ENCODE measurements around the gene ZCCHC17. TPM values are rescaled to one million over a fixed set of nuclear protein-coding genes. Genes with fewer than 3 reads are reported as not detected.

The ZCCHC17 gene
- total RNA-seq, 1 experiment from 2014 or later, result 24.1 TPM

DNA sequence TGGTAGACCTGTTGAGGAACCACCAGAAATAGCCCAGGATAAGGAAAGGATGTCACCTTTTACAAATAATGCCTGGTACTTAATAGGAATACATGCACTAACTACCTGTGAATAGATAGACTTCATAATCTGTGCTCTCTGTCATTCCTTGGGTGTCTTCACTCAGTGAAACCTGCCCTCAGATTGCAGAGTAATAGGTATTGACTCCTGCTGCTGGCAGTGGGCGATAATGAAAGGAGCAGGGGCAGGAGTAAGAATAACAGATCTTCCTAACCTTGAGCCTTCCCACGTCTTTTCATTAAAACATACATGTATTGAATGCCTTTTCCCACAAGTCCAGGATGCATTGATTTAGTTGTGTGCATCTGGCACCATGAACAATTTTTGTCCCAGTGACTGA lies 59.6 kb downstream of the ZCCHC17 start:
- H3K4me3 Mint-ChIP-seq (ENCODE audit: unreplicated experiment), result no peak overlapping the region
- Histone ChIP-seq H3K4me1 (no peaks in the 10 kb centered on the region), H3K27me3 (replicated peaks; ENCODE audit: control insufficient read depth, insufficient read depth, low read length) (no peaks in the 10 kb centered on the region), H3K4me3 (ENCODE audit: low read depth, low read length) (no peak overlapping the region), H3K36me3 (ENCODE audit: control insufficient read depth, insufficient read depth, low read length) (no peaks in the 10 kb centered on the region), H3K9me3 (no peaks in the 10 kb centered on the region)
- DNase-seq, result no peak
- ChIA-PET CTCF (no interaction called here), POLR2A (no interaction called here)
- intact Hi-C loops (cut with micrococcal nuclease; ENCODE audit: unreplicated experiment), result no loop called here
- peaks cover 19% of the 10 kb centered on the region for H3K36me3 Mint-ChIP-seq (ENCODE audit: insufficient read depth, unreplicated experiment)
- no peaks in the 10 kb centered on the region for H3K9me3 Mint-ChIP-seq (ENCODE audit: unreplicated experiment)
- H3K27ac Mint-ChIP-seq (ENCODE audit: unreplicated experiment), result no peak overlapping the region
- BruUV-seq (replicated peaks), result no TSS peak
- H3K27me3 Mint-ChIP-seq (ENCODE audit: insufficient read depth, unreplicated experiment), result no peaks in the 10 kb centered on the region
- no peaks in the 10 kb centered on the region for H3K4me1 Mint-ChIP-seq (ENCODE audit: low read depth, unreplicated experiment)
- TF ChIP-seq, protein P1, sequence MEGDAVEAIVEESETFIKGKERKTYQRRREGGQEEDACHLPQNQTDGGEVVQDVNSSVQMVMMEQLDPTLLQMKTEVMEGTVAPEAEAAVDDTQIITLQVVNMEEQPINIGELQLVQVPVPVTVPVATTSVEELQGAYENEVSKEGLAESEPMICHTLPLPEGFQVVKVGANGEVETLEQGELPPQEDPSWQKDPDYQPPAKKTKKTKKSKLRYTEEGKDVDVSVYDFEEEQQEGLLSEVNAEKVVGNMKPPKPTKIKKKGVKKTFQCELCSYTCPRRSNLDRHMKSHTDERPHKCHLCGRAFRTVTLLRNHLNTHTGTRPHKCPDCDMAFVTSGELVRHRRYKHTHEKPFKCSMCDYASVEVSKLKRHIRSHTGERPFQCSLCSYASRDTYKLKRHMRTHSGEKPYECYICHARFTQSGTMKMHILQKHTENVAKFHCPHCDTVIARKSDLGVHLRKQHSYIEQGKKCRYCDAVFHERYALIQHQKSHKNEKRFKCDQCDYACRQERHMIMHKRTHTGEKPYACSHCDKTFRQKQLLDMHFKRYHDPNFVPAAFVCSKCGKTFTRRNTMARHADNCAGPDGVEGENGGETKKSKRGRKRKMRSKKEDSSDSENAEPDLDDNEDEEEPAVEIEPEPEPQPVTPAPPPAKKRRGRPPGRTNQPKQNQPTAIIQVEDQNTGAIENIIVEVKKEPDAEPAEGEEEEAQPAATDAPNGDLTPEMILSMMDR (IDR thresholded peaks at IDR 0.05; ENCODE audit: insufficient read depth in 1 of 2, low read depth in 1 of 2, low read length in 1 of 2, severe bottlenecking in 1 of 2, unreplicated experiment in 1 of 2), result no peak

DNA sequence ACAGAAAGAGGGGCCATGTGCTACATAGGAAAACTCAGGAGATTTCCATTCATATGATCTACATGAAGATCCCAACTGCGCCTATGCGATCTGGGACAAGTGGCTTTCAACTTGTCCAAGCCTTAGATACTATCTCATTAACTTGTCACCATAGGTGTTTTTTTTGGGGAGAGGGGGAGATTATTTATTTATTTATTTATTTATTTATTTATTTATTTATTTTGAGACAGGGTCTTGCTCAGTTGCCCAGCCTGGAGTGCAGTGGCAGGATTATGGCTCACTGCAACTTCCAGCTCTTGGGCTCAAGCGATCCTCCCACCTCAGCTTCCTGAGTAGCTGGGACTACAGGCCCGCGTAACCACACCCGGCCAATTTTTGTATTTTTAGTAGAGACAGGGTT lies 64.8 kb downstream of the ZCCHC17 start:
- no TSS peak for BruUV-seq (replicated peaks)

DNA sequence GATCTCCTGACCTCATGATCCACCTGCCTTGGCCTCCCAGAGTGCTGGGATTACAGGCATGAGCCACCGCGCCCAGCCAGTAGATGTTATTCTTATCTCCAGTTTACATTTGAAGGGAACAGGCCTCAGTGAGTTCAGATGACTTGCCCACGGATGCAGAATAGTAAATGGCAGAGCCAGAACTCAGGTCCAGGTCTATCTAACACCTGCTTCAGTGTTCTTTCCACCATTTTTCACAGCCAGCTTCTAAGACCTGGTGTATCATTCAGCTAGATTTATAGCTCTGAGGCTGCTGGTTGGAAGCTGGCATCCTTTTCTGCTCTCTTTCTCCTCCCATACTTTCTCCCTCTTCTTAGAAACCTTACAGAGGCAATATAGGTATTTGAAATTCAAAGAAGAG lies 65.2 kb downstream of the ZCCHC17 start:
- no peak overlapping the region for H3K4me3 ChIP-seq (ENCODE audit: low read depth, low read length)
- H3K9me3 ChIP-seq, result no peaks in the 10 kb centered on the region
- peaks cover 6% of the 10 kb centered on the region for H3K36me3 Mint-ChIP-seq (ENCODE audit: insufficient read depth, unreplicated experiment)
- peaks cover 6% of the 10 kb centered on the region for H3K4me1 Mint-ChIP-seq (ENCODE audit: low read depth, unreplicated experiment)
- ChIA-PET CTCF (no interaction called here), POLR2A (no interaction called here)
- H3K27me3 Mint-ChIP-seq (ENCODE audit: insufficient read depth, unreplicated experiment), result no peaks in the 10 kb centered on the region
- H3K36me3 ChIP-seq (ENCODE audit: control insufficient read depth, insufficient read depth, low read length), result no peaks in the 10 kb centered on the region
- H3K9me3 Mint-ChIP-seq (ENCODE audit: unreplicated experiment), result no peaks in the 10 kb centered on the region
- intact Hi-C loops (cut with micrococcal nuclease; ENCODE audit: unreplicated experiment), result no loop called here
- no peak overlapping the region for H3K4me3 Mint-ChIP-seq (ENCODE audit: unreplicated experiment)
- BruUV-seq (replicated peaks), result no TSS peak
- no peak overlapping the region for H3K27ac Mint-ChIP-seq (ENCODE audit: unreplicated experiment)
- TF ChIP-seq, protein P1 (IDR thresholded peaks at IDR 0.05; ENCODE audit: insufficient read depth in 1 of 2, low read depth in 1 of 2, low read length in 1 of 2, severe bottlenecking in 1 of 2, unreplicated experiment in 1 of 2), result no peak
- no peak for DNase-seq
- H3K27me3 ChIP-seq (replicated peaks; ENCODE audit: control insufficient read depth, insufficient read depth, low read length), result no peaks in the 10 kb centered on the region
- no peaks in the 10 kb centered on the region for H3K4me1 ChIP-seq

More for the DNA sequence above, 64.8 kb downstream of the ZCCHC17 start:
- Mint-ChIP-seq H3K27ac (ENCODE audit: unreplicated experiment) (no peak overlapping the region), H3K9me3 (ENCODE audit: unreplicated experiment) (no peaks in the 10 kb centered on the region), H3K36me3 (ENCODE audit: insufficient read depth, unreplicated experiment) (peaks cover 6% of the 10 kb centered on the region), H3K27me3 (ENCODE audit: insufficient read depth, unreplicated experiment) (no peaks in the 10 kb centered on the region), H3K4me3 (ENCODE audit: unreplicated experiment) (no peak overlapping the region), H3K4me1 (ENCODE audit: low read depth, unreplicated experiment) (peaks cover 6% of the 10 kb centered on the region)
- Histone ChIP-seq H3K4me3 (ENCODE audit: low read depth, low read length) (no peak overlapping the region), H3K27me3 (replicated peaks; ENCODE audit: control insufficient read depth, insufficient read depth, low read length) (no peaks in the 10 kb centered on the region), H3K36me3 (ENCODE audit: control insufficient read depth, insufficient read depth, low read length) (no peaks in the 10 kb centered on the region), H3K4me1 (no peaks in the 10 kb centered on the region), H3K9me3 (no peaks in the 10 kb centered on the region)
- DNase-seq, result no peak
- POLR2A ChIA-PET, result no interaction called here
- CTCF ChIA-PET, result no interaction called here
- intact Hi-C loops (cut with micrococcal nuclease; ENCODE audit: unreplicated experiment), result no loop called here
- TF ChIP-seq, protein P1 (IDR thresholded peaks at IDR 0.05; ENCODE audit: insufficient read depth in 1 of 2, low read depth in 1 of 2, low read length in 1 of 2, severe bottlenecking in 1 of 2, unreplicated experiment in 1 of 2), result no peak

Data from Caco-2 (cell line).